Measurements from ENCODE around the gene BRIP1.

DNA sequence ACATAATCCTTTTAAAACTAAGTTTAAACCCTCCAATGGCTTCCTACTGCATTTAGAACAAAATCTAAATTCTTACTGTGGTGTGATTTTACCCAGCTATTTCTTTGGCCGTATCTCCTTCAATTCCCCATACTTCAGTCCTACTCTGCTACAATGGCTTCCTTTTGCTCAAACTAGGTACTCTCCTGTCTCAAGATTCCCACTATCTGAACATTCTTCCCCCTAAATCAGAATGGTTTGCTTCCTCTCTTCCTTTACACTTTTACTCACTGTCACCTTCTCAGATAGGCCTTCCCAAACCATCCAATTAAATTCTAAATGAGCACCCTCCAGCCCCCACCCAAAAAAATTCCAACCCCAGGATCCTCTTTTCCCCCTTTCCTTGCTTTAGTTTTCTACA, 109.2 kb downstream of the BRIP1 start:
- no peak for TF ChIP-seq MAX (CRISPR knock-in tag; IDR thresholded peaks at IDR 0.05)
- TF ChIP-seq, protein P1, sequence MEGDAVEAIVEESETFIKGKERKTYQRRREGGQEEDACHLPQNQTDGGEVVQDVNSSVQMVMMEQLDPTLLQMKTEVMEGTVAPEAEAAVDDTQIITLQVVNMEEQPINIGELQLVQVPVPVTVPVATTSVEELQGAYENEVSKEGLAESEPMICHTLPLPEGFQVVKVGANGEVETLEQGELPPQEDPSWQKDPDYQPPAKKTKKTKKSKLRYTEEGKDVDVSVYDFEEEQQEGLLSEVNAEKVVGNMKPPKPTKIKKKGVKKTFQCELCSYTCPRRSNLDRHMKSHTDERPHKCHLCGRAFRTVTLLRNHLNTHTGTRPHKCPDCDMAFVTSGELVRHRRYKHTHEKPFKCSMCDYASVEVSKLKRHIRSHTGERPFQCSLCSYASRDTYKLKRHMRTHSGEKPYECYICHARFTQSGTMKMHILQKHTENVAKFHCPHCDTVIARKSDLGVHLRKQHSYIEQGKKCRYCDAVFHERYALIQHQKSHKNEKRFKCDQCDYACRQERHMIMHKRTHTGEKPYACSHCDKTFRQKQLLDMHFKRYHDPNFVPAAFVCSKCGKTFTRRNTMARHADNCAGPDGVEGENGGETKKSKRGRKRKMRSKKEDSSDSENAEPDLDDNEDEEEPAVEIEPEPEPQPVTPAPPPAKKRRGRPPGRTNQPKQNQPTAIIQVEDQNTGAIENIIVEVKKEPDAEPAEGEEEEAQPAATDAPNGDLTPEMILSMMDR (IDR thresholded peaks at IDR 0.05) = no peak
- TF ChIP-seq HMGXB4 (CRISPR knock-in tag; IDR thresholded peaks at IDR 0.05) = no peak
